Osteocyte (in vitro differentiated cells): ENCODE data around the gene TCL1A. TPM values are rescaled to one million over a fixed set of nuclear protein-coding genes. Genes with fewer than 3 reads are reported as not detected.

ENCODE experiments used
- DNase-seq: peaks from one replicate; pipeline ENCODE4 v3.0.0; 2021; ENCODE audit warnings: mixed read lengths; ENCODE audit not compliant: unreplicated experiment; ENCODE audit errors: extremely low spot score
- H3K27ac Mint-ChIP-seq: one replicate; pipeline ENCODE4 v1.8.0; 2021; ENCODE audit warnings: mild to moderate bottlenecking, mixed read lengths; ENCODE audit not compliant: unreplicated experiment
- H3K27me3 Mint-ChIP-seq: one replicate; pipeline ENCODE4 v1.8.0; 2021; ENCODE audit warnings: mixed read lengths; ENCODE audit not compliant: unreplicated experiment
- H3K36me3 Mint-ChIP-seq: one replicate; pipeline ENCODE4 v1.8.0; 2021; ENCODE audit warnings: mixed read lengths; ENCODE audit not compliant: unreplicated experiment
- H3K4me1 Mint-ChIP-seq: one replicate; pipeline ENCODE4 v1.8.0; 2021; ENCODE audit warnings: mixed read lengths; ENCODE audit not compliant: unreplicated experiment
- H3K4me3 Mint-ChIP-seq: one replicate; pipeline ENCODE4 v1.8.0; 2021; ENCODE audit warnings: mild to moderate bottlenecking, moderate library complexity, mixed read lengths; ENCODE audit not compliant: unreplicated experiment
- H3K9me3 Mint-ChIP-seq: one replicate; pipeline ENCODE4 v1.8.0; 2021; ENCODE audit warnings: mixed read lengths; ENCODE audit not compliant: unreplicated experiment
- total RNA-seq: library from RNA; stranded (reverse); gene quantifications from 2 replicates; pipeline ENCODE4 v1.2.1, GENCODE V29; 2021
- TF ChIP-seq, protein P1 (sequence below): fragments of 200-600 bp; sonication (generic); IDR thresholded peaks from 2 replicates; pipeline ENCODE4 v1.5.0; 2021; ENCODE audit warnings: antibody characterized with exemption, mild to moderate bottlenecking, moderate library complexity

Gene TCL1A
- total RNA-seq, 1 donor from 2014 or later: not detected

DNA sequence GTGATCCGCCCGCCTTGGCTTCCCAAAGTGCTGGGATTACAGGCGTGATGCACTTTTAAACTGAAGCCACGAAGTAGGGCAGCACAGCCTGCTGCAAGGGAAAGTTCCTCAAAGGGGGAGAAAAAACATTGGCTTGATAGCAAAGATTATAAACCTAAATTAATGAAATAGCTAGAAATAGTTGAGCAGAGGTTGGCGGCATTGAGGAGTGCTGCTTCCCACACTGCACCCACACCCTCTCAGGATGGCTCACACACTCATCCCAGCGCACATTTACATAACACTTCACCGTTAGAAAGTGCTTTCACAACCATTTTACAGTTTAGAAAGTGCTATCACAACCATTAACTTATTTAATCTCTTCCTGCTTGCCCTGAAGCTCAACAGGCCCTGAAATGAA, 44.4 kb upstream of the TCL1A start:
- H3K4me3 Mint-ChIP-seq: no peak overlapping the region
- TF ChIP-seq, protein P1, sequence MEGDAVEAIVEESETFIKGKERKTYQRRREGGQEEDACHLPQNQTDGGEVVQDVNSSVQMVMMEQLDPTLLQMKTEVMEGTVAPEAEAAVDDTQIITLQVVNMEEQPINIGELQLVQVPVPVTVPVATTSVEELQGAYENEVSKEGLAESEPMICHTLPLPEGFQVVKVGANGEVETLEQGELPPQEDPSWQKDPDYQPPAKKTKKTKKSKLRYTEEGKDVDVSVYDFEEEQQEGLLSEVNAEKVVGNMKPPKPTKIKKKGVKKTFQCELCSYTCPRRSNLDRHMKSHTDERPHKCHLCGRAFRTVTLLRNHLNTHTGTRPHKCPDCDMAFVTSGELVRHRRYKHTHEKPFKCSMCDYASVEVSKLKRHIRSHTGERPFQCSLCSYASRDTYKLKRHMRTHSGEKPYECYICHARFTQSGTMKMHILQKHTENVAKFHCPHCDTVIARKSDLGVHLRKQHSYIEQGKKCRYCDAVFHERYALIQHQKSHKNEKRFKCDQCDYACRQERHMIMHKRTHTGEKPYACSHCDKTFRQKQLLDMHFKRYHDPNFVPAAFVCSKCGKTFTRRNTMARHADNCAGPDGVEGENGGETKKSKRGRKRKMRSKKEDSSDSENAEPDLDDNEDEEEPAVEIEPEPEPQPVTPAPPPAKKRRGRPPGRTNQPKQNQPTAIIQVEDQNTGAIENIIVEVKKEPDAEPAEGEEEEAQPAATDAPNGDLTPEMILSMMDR: no peak
- H3K9me3 Mint-ChIP-seq: no peaks in the 10 kb centered on the region
- no peaks in the 10 kb centered on the region for H3K4me1 Mint-ChIP-seq
- peaks cover 16% of the 10 kb centered on the region for H3K27me3 Mint-ChIP-seq
- H3K27ac Mint-ChIP-seq: no peak overlapping the region
- no peaks in the 10 kb centered on the region for H3K36me3 Mint-ChIP-seq
- DNase-seq: no peak

DNA sequence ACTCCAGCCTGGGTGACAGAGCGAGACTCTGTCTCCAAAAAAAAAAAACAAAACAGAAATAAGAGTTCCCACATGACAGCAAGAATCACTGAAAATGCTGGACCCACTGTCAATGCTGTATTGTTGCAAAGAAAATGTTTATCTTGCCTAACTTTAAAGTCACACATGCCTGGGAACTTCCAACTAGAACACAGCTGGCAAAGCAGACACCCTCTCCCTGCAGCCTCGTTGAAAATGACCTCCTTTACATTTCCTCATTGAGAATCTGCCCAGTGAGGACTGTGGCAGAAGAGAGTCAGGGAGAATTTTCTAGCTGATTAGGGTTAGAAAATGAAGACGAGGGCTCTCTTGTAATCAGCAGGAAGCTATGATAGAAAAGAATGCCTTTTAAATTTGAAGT, 42.8 kb upstream of the TCL1A start:
- H3K27me3 Mint-ChIP-seq: peaks cover 18% of the 10 kb centered on the region
- H3K4me1 Mint-ChIP-seq: no peaks in the 10 kb centered on the region
- no peak overlapping the region for H3K27ac Mint-ChIP-seq
- no peak overlapping the region for H3K4me3 Mint-ChIP-seq
- TF ChIP-seq, protein P1: no peak
- H3K36me3 Mint-ChIP-seq: no peaks in the 10 kb centered on the region
- no peak for DNase-seq
- no peaks in the 10 kb centered on the region for H3K9me3 Mint-ChIP-seq

DNA sequence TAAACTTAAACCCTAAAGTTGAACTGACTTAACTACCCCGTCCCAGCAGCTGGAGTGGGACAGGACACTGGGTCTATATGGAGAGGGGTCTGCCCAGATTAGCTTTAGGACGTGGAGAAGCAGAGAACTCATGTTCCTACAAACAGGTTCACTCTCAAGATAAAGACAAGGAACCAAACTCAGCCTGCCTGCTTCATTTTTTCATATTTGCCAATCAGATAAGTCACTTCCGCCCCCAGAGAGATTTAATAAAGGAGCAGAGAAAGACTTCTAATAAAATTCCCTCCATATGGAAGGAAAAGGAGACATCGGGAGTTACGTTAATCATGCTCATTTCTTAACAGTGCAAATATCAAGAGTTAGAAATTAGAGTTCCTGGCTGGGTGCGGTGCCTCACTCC, 42.2 kb upstream of the TCL1A start:
- no peaks in the 10 kb centered on the region for H3K4me1 Mint-ChIP-seq
- H3K27ac Mint-ChIP-seq: no peak overlapping the region
- peaks cover 13% of the 10 kb centered on the region for H3K27me3 Mint-ChIP-seq
- no peak for DNase-seq
- TF ChIP-seq, protein P1: no peak
- no peaks in the 10 kb centered on the region for H3K9me3 Mint-ChIP-seq
- H3K4me3 Mint-ChIP-seq: no peak overlapping the region
- no peaks in the 10 kb centered on the region for H3K36me3 Mint-ChIP-seq

DNA sequence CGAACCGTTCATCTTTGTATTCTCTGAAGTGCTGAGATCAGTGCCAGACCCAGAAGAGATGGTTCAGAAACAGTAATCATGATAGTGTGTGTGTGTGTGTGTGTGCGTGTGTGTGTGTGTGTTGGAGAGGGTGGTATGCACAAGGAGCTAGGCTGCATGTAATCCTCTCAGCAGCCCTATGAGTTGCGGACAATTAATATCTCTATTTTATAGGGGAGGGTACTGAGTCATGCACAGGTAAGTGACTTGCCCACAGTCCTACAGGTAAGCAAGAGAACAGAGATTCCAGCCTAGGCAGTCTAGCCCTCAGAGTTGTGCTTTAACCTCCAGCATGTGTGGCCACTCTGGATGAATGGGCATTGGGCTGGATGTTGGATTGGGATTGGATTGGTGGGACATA, 27.9 kb upstream of the TCL1A start:
- Mint-ChIP-seq H3K36me3 (no peaks in the 10 kb centered on the region), H3K4me1 (no peaks in the 10 kb centered on the region), H3K4me3 (no peak overlapping the region), H3K27me3 (no peaks in the 10 kb centered on the region), H3K27ac (no peak overlapping the region), H3K9me3 (no peaks in the 10 kb centered on the region)
- DNase-seq: no peak
- TF ChIP-seq, protein P1: no peak

DNA sequence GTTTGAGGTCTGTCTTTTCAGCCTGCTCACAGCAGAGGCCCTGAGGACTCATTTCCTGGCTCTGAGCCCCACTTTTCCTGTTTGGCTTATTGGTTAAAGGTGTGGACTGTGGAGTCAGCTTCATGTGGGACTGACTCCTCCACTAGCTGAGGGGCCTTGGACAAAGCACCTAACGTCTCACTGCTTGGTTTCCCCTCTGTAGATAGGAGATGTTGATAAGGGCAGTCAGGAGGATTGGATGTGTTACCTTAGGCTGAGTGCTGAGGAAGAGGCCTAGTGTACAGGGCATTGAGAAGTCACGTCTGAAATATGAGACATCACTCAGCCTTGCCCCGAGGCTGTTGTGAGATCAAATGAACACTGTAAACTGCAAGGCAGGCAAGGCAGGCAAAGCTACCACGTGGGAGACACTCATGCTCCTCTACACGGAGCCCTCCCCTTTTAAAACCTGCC, 27.1 kb upstream of the TCL1A start:
- H3K4me3 Mint-ChIP-seq: no peak overlapping the region

More for the DNA sequence above, 27.1 kb upstream of the TCL1A start:
- no peak overlapping the region for H3K27ac Mint-ChIP-seq
- no peaks in the 10 kb centered on the region for H3K9me3 Mint-ChIP-seq
- no peaks in the 10 kb centered on the region for H3K4me1 Mint-ChIP-seq
- no peaks in the 10 kb centered on the region for H3K36me3 Mint-ChIP-seq
- H3K27me3 Mint-ChIP-seq: no peaks in the 10 kb centered on the region
- no peak for DNase-seq
- TF ChIP-seq, protein P1: no peak
